CD14-positive monocyte (primary cell): Measurements from ENCODE around the gene APOBEC2. TPM values are rescaled to one million over a fixed set of nuclear protein-coding genes. Genes with fewer than 3 reads are reported as not detected.

Experiments used
- DNase-seq, 3 donors: peaks; one replicate each; pipeline ENCODE4 v3.0.0-alpha.2; 2011 to 2022
- H2AFZ ChIP-seq: 2 replicates; pipeline ENCODE4 v1.6.0; 2012; ENCODE audit warnings: mild to moderate bottlenecking, low read depth, low read length, inconsistent platforms; ENCODE audit not compliant: insufficient read depth, poor library complexity, severe bottlenecking
- H3K27ac ChIP-seq, 2 donors: 1 replicate in 1 of 2; 2 replicates in 1 of 2; pipeline ENCODE4 v1.5.1; 2012 to 2013; ENCODE audit warnings: low read length in 2 of 2, control low read depth in 1 of 2, inconsistent platforms in 1 of 2, low read depth in 1 of 2, mild to moderate bottlenecking in 1 of 2
- H3K27me3 ChIP-seq, 2 donors: one replicate each; pipeline versions ENCODE4 v1.6.0 to v1.6.1; 2011 to 2013; ENCODE audit warnings: low read length in 2 of 2; ENCODE audit not compliant: control insufficient read depth in 2 of 2, insufficient read depth in 2 of 2
- H3K36me3 ChIP-seq, 2 donors: replicated peaks in 1 of 2; 1 replicate in 1 of 2; 2 replicates in 1 of 2; pipeline versions ENCODE4 v1.5.1 to v1.6.1; 2012 to 2013; ENCODE audit warnings: low read length in 2 of 2, control low read depth in 1 of 2, inconsistent platforms in 1 of 2, mild to moderate bottlenecking in 1 of 2; ENCODE audit not compliant: insufficient read depth in 2 of 2, control insufficient read depth in 1 of 2
- H3K4me1 ChIP-seq, 2 donors: 1 replicate in 1 of 2; 2 replicates in 1 of 2; pipeline versions ENCODE4 v1.5.1 to v1.6.1; 2012 to 2013; ENCODE audit warnings: low read length in 2 of 2, control low read depth in 1 of 2, inconsistent platforms in 1 of 2, mild to moderate bottlenecking in 1 of 2, moderate library complexity in 1 of 2; ENCODE audit not compliant: insufficient read depth in 2 of 2, control insufficient read depth in 1 of 2
- H3K4me2 ChIP-seq: replicated peaks from 2 replicates; pipeline ENCODE3; 2012; ENCODE audit warnings: low read length, moderate library complexity, mild to moderate bottlenecking; ENCODE audit not compliant: poor library complexity, severe bottlenecking; ENCODE audit errors: extremely low read depth
- H3K4me3 ChIP-seq, 3 experiments: fragments of 200-600 bp in 1 of 3; sonication (generic) in 1 of 3; replicated peaks in 1 of 3; 1 replicate in 2 of 3; 2 replicates in 1 of 3; pipeline ENCODE4 v1.5.1; 2011 to 2013; ENCODE audit warnings: low read length in 3 of 3, mild to moderate bottlenecking in 3 of 3, control low read depth in 2 of 3, low read depth in 2 of 3, inconsistent platforms in 1 of 3, moderate library complexity in 1 of 3
- H3K79me2 ChIP-seq: 2 replicates; pipeline ENCODE4 v1.6.0; 2012; ENCODE audit warnings: mild to moderate bottlenecking, control low read depth, inconsistent platforms, low read length, moderate library complexity; ENCODE audit not compliant: insufficient read depth
- H3K9ac ChIP-seq: 2 replicates; pipeline ENCODE4 v1.6.0; 2017; ENCODE audit warnings: low read length, mild to moderate bottlenecking; ENCODE audit not compliant: insufficient read depth, poor library complexity, severe bottlenecking
- H3K9me3 ChIP-seq, 2 donors: replicated peaks in 1 of 2; 1 replicate in 1 of 2; 2 replicates in 1 of 2; pipeline versions ENCODE4 v1.5.1 to v1.6.1; 2012 to 2013; ENCODE audit warnings: low read length in 2 of 2, control low read depth in 1 of 2; ENCODE audit not compliant: control insufficient read depth in 1 of 2, insufficient read depth in 1 of 2
- H4K20me1 ChIP-seq: 2 replicates; pipeline ENCODE4 v1.6.0; 2012; ENCODE audit warnings: mild to moderate bottlenecking, low read length, control low read depth, moderate library complexity; ENCODE audit not compliant: insufficient read depth
- H3K27ac Mint-ChIP-seq, 7 donors: one replicate each; pipeline ENCODE4 v1.8.0; 2020; ENCODE audit warnings: mild to moderate bottlenecking in 7 of 7, mixed read lengths in 7 of 7, moderate library complexity in 6 of 7, inconsistent platforms in 2 of 7
- H3K27me3 Mint-ChIP-seq, 3 donors: one replicate each; pipeline ENCODE4 v1.8.0; 2021 to 2022; ENCODE audit warnings: low read depth in 3 of 3, mild to moderate bottlenecking in 3 of 3, mixed read lengths in 3 of 3, moderate library complexity in 3 of 3, inconsistent platforms in 1 of 3
- H3K36me3 Mint-ChIP-seq, 2 donors: one replicate each; pipeline ENCODE4 v1.8.0; 2020; ENCODE audit warnings: mixed read lengths in 2 of 2, inconsistent platforms in 1 of 2, mild to moderate bottlenecking in 1 of 2
- H3K4me1 Mint-ChIP-seq: one replicate; pipeline ENCODE4 v1.8.0; 2020; ENCODE audit warnings: mild to moderate bottlenecking, mixed read lengths
- H3K4me3 Mint-ChIP-seq, 2 donors: one replicate each; pipeline ENCODE4 v1.8.0; 2020; ENCODE audit warnings: mild to moderate bottlenecking in 2 of 2, mixed read lengths in 2 of 2, moderate library complexity in 1 of 2
- H3K9me3 Mint-ChIP-seq, 7 donors: one replicate each; pipeline ENCODE4 v1.8.0; 2020 to 2022; ENCODE audit warnings: mixed read lengths in 7 of 7, mild to moderate bottlenecking in 6 of 7, moderate library complexity in 6 of 7, inconsistent platforms in 2 of 7
- WGBS: methylation state at CpG from one replicate; pipeline ENCODE4 v1.1.5; 2013; ENCODE audit warnings: missing lambda C conversion rate; ENCODE audit not compliant: insufficient coverage; 5-methylcytosine and 5-hydroxymethylcytosine counted together
- intact Hi-C, 2 donors: fragments of 100-400 bp; cut with micrococcal nuclease; formaldehyde crosslinking; loops; one replicate each; pipeline versions ENCODE4 v1.15.0 to v1.15.1; 2023
- polyA plus RNA-seq, 3 donors: library from polyadenylated mRNA; depleted of rRNA in 1 of 3; unstranded in 2 of 3; stranded (reverse) in 1 of 3; fragments of 300-500 nt in 2 of 3; fragments of >200 nt in 1 of 3; fragmentation: Illumina TruSeq in 2 of 3; gene quantifications; 1 replicate in 2 of 3; 2 replicates in 1 of 3; pipeline ENCODE4 v1.2.3, GENCODE V29; 2012 to 2021
- TF ChIP-seq, protein P1 (sequence below): fragments of 200-600 bp; IDR thresholded peaks from one replicate; pipeline ENCODE4 v1.8.0; 2022; ENCODE audit warnings: antibody characterized with exemption, mild to moderate bottlenecking

The APOBEC2 gene
- polyA plus RNA-seq, 3 donors: 0.14 to 0.42 TPM; not detected in 1

DNA sequence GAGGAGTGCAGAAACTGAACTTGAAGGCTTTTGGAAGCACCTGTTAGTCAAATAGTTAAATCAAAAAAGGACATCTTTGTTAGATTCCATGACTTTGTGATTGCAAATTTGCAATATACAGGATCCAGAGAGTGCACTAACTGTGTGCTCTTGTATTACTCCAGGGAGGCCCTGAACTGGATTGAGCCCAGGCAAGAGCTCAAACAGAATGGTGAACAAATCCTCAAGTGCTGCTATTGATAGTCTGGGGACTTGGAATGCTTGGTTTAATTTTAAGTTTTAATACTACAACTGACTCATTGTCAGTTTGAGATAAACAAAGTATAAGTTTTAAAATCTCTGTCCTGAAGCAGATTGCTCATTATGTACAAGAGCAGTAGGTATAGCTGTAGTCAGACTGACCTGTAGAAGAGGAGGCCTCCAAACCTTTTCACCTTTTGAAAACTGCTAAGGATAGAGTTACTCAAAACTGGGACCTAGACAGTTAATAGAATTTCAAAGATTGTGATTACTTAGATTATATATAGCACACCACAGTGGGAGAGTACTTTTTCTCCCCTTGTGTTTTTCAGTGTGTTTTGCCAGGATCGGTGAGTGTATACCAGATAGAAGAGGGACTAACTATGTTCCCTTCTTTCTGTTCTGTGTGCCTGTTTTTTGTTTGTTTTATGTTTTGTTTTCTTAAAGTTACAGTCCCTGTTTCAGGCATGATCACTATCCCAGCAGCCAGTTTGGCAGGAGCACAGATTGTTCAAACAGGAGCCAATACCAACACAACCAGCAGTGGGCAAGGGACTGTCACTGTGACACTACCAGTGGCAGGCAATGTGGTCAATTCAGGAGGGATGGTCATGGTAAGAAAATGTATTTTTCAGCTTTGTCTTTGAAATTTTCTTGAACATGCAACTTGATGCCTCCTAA, 38.1 kb downstream of the APOBEC2 start:
- Histone ChIP-seq H3K27me3 (no peaks in the 10 kb centered on the region), H3K4me3 (no peak overlapping the region), H3K9ac (no peak overlapping the region), H3K4me1 (no peaks in the 10 kb centered on the region), H3K4me2 (no peak overlapping the region), H3K36me3 (peaks cover 90 to 96% of the 10 kb centered on the region in 2 donors), H3K79me2 (peaks cover 10% of the 10 kb centered on the region), H3K9me3 (no peaks in the 10 kb centered on the region), H4K20me1 (no peaks in the 10 kb centered on the region), H2AFZ (no peak overlapping the region), H3K27ac (no peak overlapping the region)
- Mint-ChIP-seq H3K27ac (peak overlapping the region in 4 of 7 donors; percentile 5 to 63 (median 28)), H3K36me3 (peaks cover 80 to 94% of the 10 kb centered on the region in 2 donors), H3K4me3 (no peak overlapping the region), H3K4me1 (no peaks in the 10 kb centered on the region), H3K9me3 (no peaks in the 10 kb centered on the region), H3K27me3 (no peaks in the 10 kb centered on the region)
- DNase-seq: no peak
- TF ChIP-seq, protein P1, sequence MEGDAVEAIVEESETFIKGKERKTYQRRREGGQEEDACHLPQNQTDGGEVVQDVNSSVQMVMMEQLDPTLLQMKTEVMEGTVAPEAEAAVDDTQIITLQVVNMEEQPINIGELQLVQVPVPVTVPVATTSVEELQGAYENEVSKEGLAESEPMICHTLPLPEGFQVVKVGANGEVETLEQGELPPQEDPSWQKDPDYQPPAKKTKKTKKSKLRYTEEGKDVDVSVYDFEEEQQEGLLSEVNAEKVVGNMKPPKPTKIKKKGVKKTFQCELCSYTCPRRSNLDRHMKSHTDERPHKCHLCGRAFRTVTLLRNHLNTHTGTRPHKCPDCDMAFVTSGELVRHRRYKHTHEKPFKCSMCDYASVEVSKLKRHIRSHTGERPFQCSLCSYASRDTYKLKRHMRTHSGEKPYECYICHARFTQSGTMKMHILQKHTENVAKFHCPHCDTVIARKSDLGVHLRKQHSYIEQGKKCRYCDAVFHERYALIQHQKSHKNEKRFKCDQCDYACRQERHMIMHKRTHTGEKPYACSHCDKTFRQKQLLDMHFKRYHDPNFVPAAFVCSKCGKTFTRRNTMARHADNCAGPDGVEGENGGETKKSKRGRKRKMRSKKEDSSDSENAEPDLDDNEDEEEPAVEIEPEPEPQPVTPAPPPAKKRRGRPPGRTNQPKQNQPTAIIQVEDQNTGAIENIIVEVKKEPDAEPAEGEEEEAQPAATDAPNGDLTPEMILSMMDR: no peak
- intact Hi-C loops: loop anchor here in 1 of 2 donors (5.0 kb wide), 1 partner anchor 226 kb away; no protein-coding TSS in a partner anchor
- WGBS: no CpG with 5 or more reads among the region's 1 CpG

GRCh38 chr6:41092421-41093140, 39.6 kb downstream of the APOBEC2 start:
- H3K27ac ChIP-seq: no peak overlapping the region
- Mint-ChIP-seq H3K36me3 (peaks cover 84 to 94% of the 10 kb centered on the region in 2 donors), H3K4me3 (no peak overlapping the region), H3K4me1 (no peaks in the 10 kb centered on the region), H3K9me3 (no peaks in the 10 kb centered on the region), H3K27me3 (no peaks in the 10 kb centered on the region), H3K27ac (peak overlapping the region in 1 of 7 donors; percentile 41)
- peaks cover 4% of the 10 kb centered on the region for H3K79me2 ChIP-seq
- TF ChIP-seq, protein P1: peak; percentile 44
- WGBS: 94% methylated on average over 3 of the region's 4 CpGs
- no peak overlapping the region for H3K4me3 ChIP-seq
- no peak overlapping the region for H3K9ac ChIP-seq
- no peak overlapping the region for H3K4me2 ChIP-seq
- no peaks in the 10 kb centered on the region for H4K20me1 ChIP-seq
- H3K36me3 ChIP-seq: peaks cover 90 to 96% of the 10 kb centered on the region in 2 donors
- no peaks in the 10 kb centered on the region for H3K4me1 ChIP-seq
- DNase-seq: peak; percentile 9 to 41 (median 20)
- intact Hi-C loops: loop anchor here (2.0 to 5.0 kb wide), 2 partner anchors 225 to 226 kb away; no protein-coding TSS in a partner anchor
- H3K9me3 ChIP-seq: no peaks in the 10 kb centered on the region
- H2AFZ ChIP-seq: no peak overlapping the region
- no peaks in the 10 kb centered on the region for H3K27me3 ChIP-seq
